ENCODE results near the gene NPHP4. TPM values are rescaled to one million over a fixed set of nuclear protein-coding genes. Genes with fewer than 3 reads are reported as not detected.

The NPHP4 gene
- polyA plus RNA-seq, 1 donor (not counting 4 experiments of a cell fraction or from before 2014, with no cell fraction given): 3.7 TPM

DNA sequence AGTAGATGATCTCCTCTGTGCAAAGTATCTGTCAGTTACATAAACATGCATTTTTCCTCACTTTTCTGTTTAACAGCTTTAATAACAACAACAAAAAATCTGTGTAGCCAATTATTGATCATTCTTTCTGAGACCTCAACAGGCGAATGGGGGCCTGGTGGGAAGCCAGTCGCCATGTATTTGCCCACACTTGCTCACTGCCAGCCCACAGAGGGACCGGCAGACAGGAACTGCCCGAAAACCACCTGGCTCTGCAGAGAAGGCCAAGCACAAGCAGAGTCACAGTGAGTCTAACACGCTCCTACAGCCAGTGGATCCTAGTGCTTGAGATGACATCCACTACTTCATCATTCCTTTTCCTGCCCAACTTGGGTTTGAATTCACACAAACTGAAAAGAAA lies 56.1 kb downstream of the NPHP4 start:
- no peak overlapping the region for H3K27ac ChIP-seq (ENCODE audit: control insufficient read depth, insufficient read depth, low read length)
- DNase-seq (ENCODE audit: low read depth, low spot score): no peak

DNA sequence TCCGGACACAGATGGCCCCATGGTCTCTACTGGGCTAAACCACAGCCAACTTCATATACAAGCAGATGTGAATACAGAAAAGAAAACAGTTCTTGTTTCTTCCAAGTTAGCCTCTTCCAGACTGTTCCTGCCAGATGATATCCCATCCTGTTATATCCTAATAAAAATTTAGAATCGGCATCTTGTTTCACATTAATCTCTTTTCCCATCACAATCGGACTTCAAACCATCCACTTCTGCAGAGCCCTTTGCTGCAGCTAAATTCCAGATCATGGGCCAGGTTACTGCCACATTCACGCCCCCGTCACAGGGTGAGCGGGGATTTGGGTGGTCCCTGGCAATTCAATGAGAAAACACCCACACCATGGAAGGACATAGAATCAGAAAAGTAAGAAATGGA lies 57.2 kb downstream of the NPHP4 start:
- no peak overlapping the region for H3K9ac ChIP-seq (ENCODE audit: control insufficient read depth, extremely low read depth, insufficient read depth, low read length)
- dilution Hi-C loops (cut with MboI; ENCODE audit: extremely low pct_ligation_motif_present, low sequenced_read_pairs): no loop called here
- no peak overlapping the region for H3K4me3 ChIP-seq (ENCODE audit: control insufficient read depth in 2 of 3, extremely low read depth in 1 of 3, insufficient read depth in 2 of 3, low read depth in 1 of 3, low read length in 3 of 3)
- FAIRE-seq: no peak
- H3K9me1 ChIP-seq (ENCODE audit: control insufficient read depth, extremely low read depth, insufficient read depth, low read length): no peaks in the 10 kb centered on the region
- H3K27ac ChIP-seq (ENCODE audit: control insufficient read depth, insufficient read depth, low read length): no peak overlapping the region
- H3K79me2 ChIP-seq (ENCODE audit: control insufficient read depth, insufficient read depth, low read length): no peaks in the 10 kb centered on the region
- peaks cover 9% of the 10 kb centered on the region for H3K4me1 ChIP-seq (ENCODE audit: control insufficient read depth, extremely low read depth, insufficient read depth, low read length)
- no peak for DNase-seq (ENCODE audit: low read depth, low spot score)
- TF ChIP-seq, protein P1, sequence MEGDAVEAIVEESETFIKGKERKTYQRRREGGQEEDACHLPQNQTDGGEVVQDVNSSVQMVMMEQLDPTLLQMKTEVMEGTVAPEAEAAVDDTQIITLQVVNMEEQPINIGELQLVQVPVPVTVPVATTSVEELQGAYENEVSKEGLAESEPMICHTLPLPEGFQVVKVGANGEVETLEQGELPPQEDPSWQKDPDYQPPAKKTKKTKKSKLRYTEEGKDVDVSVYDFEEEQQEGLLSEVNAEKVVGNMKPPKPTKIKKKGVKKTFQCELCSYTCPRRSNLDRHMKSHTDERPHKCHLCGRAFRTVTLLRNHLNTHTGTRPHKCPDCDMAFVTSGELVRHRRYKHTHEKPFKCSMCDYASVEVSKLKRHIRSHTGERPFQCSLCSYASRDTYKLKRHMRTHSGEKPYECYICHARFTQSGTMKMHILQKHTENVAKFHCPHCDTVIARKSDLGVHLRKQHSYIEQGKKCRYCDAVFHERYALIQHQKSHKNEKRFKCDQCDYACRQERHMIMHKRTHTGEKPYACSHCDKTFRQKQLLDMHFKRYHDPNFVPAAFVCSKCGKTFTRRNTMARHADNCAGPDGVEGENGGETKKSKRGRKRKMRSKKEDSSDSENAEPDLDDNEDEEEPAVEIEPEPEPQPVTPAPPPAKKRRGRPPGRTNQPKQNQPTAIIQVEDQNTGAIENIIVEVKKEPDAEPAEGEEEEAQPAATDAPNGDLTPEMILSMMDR (optimal IDR thresholded peaks at IDR 0.05 in 1 of 3, IDR thresholded peaks at IDR 0.05 in 1 of 3, conservative IDR thresholded peaks at IDR 0.05 in 1 of 3; ENCODE audit: extremely low read depth in 1 of 3, insufficient read depth in 2 of 3, low read length in 3 of 3): no peak
- no peak for TF ChIP-seq EZH2 (IDR thresholded peaks at IDR 0.05; ENCODE audit: low read length)
- peaks cover 0 to 4% of the 10 kb centered on the region in 2 experiments for H3K36me3 ChIP-seq (ENCODE audit: control insufficient read depth in 2 of 2, extremely low read depth in 1 of 2, insufficient read depth in 2 of 2, low read length in 2 of 2)
- H2AFZ ChIP-seq (ENCODE audit: control insufficient read depth, low read length): no peak overlapping the region
- no peaks in the 10 kb centered on the region for H3K9me3 ChIP-seq (ENCODE audit: control insufficient read depth, low read depth, low read length)
- no peaks in the 10 kb centered on the region for H3K27me3 ChIP-seq (ENCODE audit: control insufficient read depth, extremely low read depth, insufficient read depth, low read length)
- H3K4me2 ChIP-seq (ENCODE audit: control insufficient read depth, extremely low read depth, insufficient read depth, low read depth, low read length): no peak overlapping the region
- no peaks in the 10 kb centered on the region for H4K20me1 ChIP-seq (ENCODE audit: control insufficient read depth, extremely low read depth, insufficient read depth, low read length)

More for the DNA sequence above, 56.1 kb downstream of the NPHP4 start:
- Histone ChIP-seq H3K9ac (ENCODE audit: control insufficient read depth, extremely low read depth, insufficient read depth, low read length) (no peak overlapping the region), H3K4me1 (ENCODE audit: control insufficient read depth, extremely low read depth, insufficient read depth, low read length) (peaks cover 9% of the 10 kb centered on the region), H2AFZ (ENCODE audit: control insufficient read depth, low read length) (no peak overlapping the region), H3K79me2 (ENCODE audit: control insufficient read depth, insufficient read depth, low read length) (no peaks in the 10 kb centered on the region), H3K4me3 (ENCODE audit: control insufficient read depth in 2 of 3, extremely low read depth in 1 of 3, insufficient read depth in 2 of 3, low read depth in 1 of 3, low read length in 3 of 3) (no peak overlapping the region), H4K20me1 (ENCODE audit: control insufficient read depth, extremely low read depth, insufficient read depth, low read length) (no peaks in the 10 kb centered on the region), H3K27me3 (ENCODE audit: control insufficient read depth, extremely low read depth, insufficient read depth, low read length) (no peaks in the 10 kb centered on the region), H3K4me2 (ENCODE audit: control insufficient read depth, extremely low read depth, insufficient read depth, low read depth, low read length) (no peak overlapping the region), H3K9me3 (ENCODE audit: control insufficient read depth, low read depth, low read length) (no peaks in the 10 kb centered on the region), H3K36me3 (ENCODE audit: control insufficient read depth in 2 of 2, extremely low read depth in 1 of 2, insufficient read depth in 2 of 2, low read length in 2 of 2) (peaks cover 0 to 4% of the 10 kb centered on the region in 2 experiments), H3K9me1 (ENCODE audit: control insufficient read depth, extremely low read depth, insufficient read depth, low read length) (no peaks in the 10 kb centered on the region)
- FAIRE-seq: no peak
- TF ChIP-seq, protein P1 (optimal IDR thresholded peaks at IDR 0.05 in 1 of 3, IDR thresholded peaks at IDR 0.05 in 1 of 3, conservative IDR thresholded peaks at IDR 0.05 in 1 of 3; ENCODE audit: extremely low read depth in 1 of 3, insufficient read depth in 2 of 3, low read length in 3 of 3): no peak
- TF ChIP-seq EZH2 (IDR thresholded peaks at IDR 0.05; ENCODE audit: low read length): no peak
- dilution Hi-C loops (cut with MboI; ENCODE audit: extremely low pct_ligation_motif_present, low sequenced_read_pairs): no loop called here
